Glutamatergic neuron (in vitro differentiated cells): ENCODE measurements around the gene CAPN2. TPM values are rescaled to one million over a fixed set of nuclear protein-coding genes. Genes with fewer than 3 reads are reported as not detected.

Source experiments
- DNase-seq: peaks from one replicate; pipeline ENCODE4 v3.0.0; 2022
- H3K27ac Mint-ChIP-seq: one replicate; pipeline ENCODE4 v1.8.0; 2020; ENCODE audit warnings: mild to moderate bottlenecking, mixed read lengths, inconsistent platforms; ENCODE audit not compliant: unreplicated experiment
- H3K27me3 Mint-ChIP-seq: one replicate; pipeline ENCODE4 v1.8.0; 2020; ENCODE audit warnings: mild to moderate bottlenecking, moderate library complexity, mixed read lengths, inconsistent platforms; ENCODE audit not compliant: unreplicated experiment
- H3K36me3 Mint-ChIP-seq: one replicate; pipeline ENCODE4 v1.8.0; 2020; ENCODE audit warnings: mild to moderate bottlenecking, mixed read lengths, inconsistent platforms; ENCODE audit not compliant: unreplicated experiment
- H3K4me1 Mint-ChIP-seq: one replicate; pipeline ENCODE4 v1.8.0; 2020; ENCODE audit warnings: mild to moderate bottlenecking, low read depth, mixed read lengths, inconsistent platforms; ENCODE audit not compliant: unreplicated experiment
- H3K4me3 Mint-ChIP-seq: one replicate; pipeline ENCODE4 v1.8.0; 2020; ENCODE audit warnings: mild to moderate bottlenecking, mixed read lengths, inconsistent platforms; ENCODE audit not compliant: unreplicated experiment
- H3K9me3 Mint-ChIP-seq: one replicate; pipeline ENCODE4 v1.8.0; 2020; ENCODE audit warnings: mild to moderate bottlenecking, moderate library complexity, mixed read lengths, inconsistent platforms; ENCODE audit not compliant: unreplicated experiment
- total RNA-seq: library from RNA; stranded (reverse); fragmentation: NEBNext Ultra II Directional; extraction: Animal tissue kit (Norgen Biotek cat#: 25700); gene quantifications from one replicate; pipeline ENCODE4 v1.2.1, GENCODE V29; 2021; ENCODE audit not compliant: unreplicated experiment
- TF ChIP-seq, protein P1 (sequence below): fragments of 200-600 bp; sonication (generic); IDR thresholded peaks from one replicate; pipeline ENCODE4 v1.5.0; 2021; ENCODE audit not compliant: partially characterized antibody, unreplicated experiment

The CAPN2 gene
- total RNA-seq, 1 donor from 2014 or later: 25.6 TPM

DNA sequence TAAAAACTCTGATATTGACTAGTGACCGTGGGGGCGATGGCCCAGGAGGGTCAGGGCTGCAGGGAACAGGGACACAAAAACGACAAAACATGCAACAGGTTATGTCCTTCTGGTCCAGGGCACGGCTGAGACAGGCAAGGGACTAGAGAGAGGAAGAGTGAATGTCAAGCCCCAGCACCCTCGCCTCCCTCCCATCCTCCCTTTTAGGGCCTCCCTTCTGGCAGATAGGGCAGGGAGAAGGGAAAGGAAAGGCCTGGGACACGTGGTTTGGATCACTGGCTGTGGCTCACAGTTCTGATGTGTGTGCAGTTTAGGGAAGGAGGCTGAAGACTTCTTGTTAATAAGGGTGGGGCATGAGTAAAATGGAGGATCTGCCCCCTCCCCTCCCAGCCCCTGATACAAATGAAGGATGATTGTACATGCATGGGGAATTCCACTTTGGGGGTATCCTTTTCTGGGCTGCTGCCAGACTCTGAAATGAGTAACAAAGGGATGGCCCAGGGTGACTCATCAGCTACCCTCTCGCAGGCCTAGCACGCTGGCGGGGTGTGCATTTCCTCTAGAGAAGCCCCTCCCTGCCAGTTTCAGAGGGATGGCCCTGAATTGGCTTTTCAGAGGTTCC lies 14.2 kb downstream of the CAPN2 start:
- Mint-ChIP-seq H3K4me1 (peaks cover 1% of the 10 kb centered on the region), H3K4me3 (no peak overlapping the region), H3K9me3 (peaks cover 2% of the 10 kb centered on the region), H3K36me3 (no peaks in the 10 kb centered on the region), H3K27me3 (peaks cover 10% of the 10 kb centered on the region), H3K27ac (no peak overlapping the region)
- TF ChIP-seq, protein P1, sequence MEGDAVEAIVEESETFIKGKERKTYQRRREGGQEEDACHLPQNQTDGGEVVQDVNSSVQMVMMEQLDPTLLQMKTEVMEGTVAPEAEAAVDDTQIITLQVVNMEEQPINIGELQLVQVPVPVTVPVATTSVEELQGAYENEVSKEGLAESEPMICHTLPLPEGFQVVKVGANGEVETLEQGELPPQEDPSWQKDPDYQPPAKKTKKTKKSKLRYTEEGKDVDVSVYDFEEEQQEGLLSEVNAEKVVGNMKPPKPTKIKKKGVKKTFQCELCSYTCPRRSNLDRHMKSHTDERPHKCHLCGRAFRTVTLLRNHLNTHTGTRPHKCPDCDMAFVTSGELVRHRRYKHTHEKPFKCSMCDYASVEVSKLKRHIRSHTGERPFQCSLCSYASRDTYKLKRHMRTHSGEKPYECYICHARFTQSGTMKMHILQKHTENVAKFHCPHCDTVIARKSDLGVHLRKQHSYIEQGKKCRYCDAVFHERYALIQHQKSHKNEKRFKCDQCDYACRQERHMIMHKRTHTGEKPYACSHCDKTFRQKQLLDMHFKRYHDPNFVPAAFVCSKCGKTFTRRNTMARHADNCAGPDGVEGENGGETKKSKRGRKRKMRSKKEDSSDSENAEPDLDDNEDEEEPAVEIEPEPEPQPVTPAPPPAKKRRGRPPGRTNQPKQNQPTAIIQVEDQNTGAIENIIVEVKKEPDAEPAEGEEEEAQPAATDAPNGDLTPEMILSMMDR: no peak
- DNase-seq: no peak

DNA sequence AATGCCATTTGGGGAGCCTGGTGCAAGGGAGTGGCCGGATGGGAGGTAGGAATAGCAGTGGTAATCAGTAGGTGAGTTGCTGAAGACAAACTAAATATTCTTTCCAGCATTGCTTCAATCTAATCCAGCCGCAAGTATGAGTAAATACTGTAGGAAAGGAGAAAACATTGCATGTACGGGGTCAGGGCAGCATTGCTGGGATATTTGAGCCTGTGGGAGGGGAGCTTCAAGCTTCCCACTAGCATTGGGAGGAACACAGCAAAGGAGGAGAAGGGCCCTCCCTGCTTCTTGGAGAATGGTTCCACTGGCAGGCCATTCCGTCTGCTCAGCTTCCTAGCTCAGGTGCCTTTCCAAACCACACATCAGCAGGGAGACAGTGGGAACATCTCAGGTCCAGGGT lies 15.2 kb downstream of the CAPN2 start:
- Mint-ChIP-seq H3K36me3 (no peaks in the 10 kb centered on the region), H3K27ac (no peak overlapping the region), H3K9me3 (peaks cover 5% of the 10 kb centered on the region), H3K4me1 (peaks cover 1% of the 10 kb centered on the region), H3K4me3 (no peak overlapping the region), H3K27me3 (peaks cover 10% of the 10 kb centered on the region)
- TF ChIP-seq, protein P1: no peak
- no peak for DNase-seq

DNA sequence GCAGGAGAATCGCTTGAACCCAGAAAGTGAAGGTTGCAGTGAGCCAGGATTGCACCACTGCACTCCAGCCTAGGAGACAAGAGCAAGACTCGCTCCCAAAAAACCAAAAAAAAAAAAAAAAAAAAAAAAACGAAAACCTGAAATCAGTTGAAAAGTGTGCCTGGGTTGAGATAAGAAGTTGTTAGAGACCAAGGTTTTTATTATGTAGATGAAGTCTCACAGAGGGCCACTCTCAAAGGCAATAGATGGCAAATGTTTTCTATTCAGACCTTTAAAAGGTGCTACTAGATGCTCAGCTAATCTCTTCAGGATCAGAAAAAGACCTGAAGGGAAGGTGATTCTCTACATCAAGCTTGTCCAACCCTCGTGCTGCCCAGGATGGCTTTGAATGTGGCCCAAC lies 17.6 kb downstream of the CAPN2 start:
- no peak overlapping the region for H3K27ac Mint-ChIP-seq
- no peak overlapping the region for H3K4me3 Mint-ChIP-seq
- no peaks in the 10 kb centered on the region for H3K36me3 Mint-ChIP-seq
- DNase-seq: no peak
- peaks cover 5% of the 10 kb centered on the region for H3K9me3 Mint-ChIP-seq
- peaks cover 12% of the 10 kb centered on the region for H3K27me3 Mint-ChIP-seq
- TF ChIP-seq, protein P1: no peak
- H3K4me1 Mint-ChIP-seq: peaks cover 1% of the 10 kb centered on the region

DNA sequence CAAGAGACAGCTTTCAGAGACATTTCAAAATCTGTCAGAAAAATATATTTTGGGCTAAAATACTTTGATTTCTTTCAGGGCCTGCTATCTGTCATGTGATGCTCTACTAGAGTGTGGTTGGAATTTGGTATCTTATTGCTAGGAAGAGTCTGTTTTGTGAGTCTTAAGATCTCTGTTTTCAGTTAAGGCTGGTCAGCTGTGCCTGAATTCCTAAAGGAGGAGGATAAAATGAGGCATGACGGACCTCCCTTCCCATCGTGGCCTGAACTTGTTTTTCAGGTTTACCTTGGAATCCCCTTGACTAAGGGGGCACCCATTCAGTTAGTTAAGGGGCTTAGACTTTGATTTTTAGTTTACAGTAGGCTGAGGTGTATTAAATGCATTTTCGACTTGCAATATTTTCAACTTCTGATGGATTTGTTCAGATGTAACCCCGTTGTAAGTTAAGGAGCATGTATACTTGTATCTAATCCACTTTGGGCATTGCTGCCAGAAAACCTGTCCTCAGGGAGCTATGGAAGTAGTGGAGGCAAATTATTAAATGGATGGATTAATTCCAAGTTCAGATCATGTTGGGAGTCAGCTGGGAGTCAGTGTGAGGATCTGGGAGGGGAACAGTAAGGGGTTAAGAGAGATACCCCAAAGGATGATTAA lies 18.3 kb downstream of the CAPN2 start:
- DNase-seq: no peak
- H3K9me3 Mint-ChIP-seq: peaks cover 5% of the 10 kb centered on the region
- TF ChIP-seq, protein P1: no peak
- no peaks in the 10 kb centered on the region for H3K36me3 Mint-ChIP-seq
- H3K27ac Mint-ChIP-seq: no peak overlapping the region
- no peak overlapping the region for H3K4me3 Mint-ChIP-seq
- peaks cover 1% of the 10 kb centered on the region for H3K4me1 Mint-ChIP-seq
- peaks cover 12% of the 10 kb centered on the region for H3K27me3 Mint-ChIP-seq

DNA sequence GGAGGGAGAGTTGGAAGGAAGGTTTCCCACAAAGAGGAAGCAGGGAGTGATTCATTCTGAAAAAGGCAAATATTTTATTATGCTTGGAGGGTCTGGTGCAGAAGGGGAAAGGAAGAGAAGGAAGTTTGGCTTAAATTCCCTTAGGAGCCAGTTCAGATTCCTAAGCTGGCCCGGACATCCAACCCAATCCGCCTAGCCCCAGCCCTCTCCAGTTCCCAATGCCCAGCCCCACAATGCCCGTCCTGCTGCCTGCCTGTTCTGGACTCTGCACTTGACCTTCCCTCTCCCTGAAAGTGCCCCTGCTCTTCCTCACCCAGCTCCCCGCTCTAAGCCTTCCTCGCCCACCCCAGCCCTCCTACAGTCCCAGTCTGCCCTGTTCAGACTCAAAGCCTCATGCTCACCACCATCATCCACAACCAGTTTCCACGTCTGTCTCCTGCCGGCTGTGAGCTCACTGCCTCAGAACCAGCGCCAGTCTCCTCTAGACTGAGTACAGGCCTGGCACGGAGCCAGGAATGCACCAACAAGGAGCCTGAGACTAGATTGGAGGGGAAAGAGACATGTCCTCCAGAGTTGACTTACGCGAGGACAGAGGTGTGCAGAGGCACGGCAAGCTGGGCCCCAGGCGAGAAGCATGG lies 18.9 kb downstream of the CAPN2 start:
- Mint-ChIP-seq H3K36me3 (no peaks in the 10 kb centered on the region), H3K9me3 (peaks cover 5% of the 10 kb centered on the region), H3K4me3 (no peak overlapping the region), H3K4me1 (peaks cover under 1% of the 10 kb centered on the region), H3K27ac (no peak overlapping the region), H3K27me3 (peaks cover 14% of the 10 kb centered on the region)
- TF ChIP-seq, protein P1: no peak
- no peak for DNase-seq
